NCI-H748 (cell line): ENCODE data around the gene GADD45A.
A peak's percentile ranks its signal among the peaks of the same experiment; 100 is the strongest.

Experiments
- DNase-seq: peaks from one replicate; lab custom pipeline; 2025; ENCODE audit not compliant: unreplicated experiment; lab: John Stamatoyannopoulos, UW

Gene GADD45A

DNA sequence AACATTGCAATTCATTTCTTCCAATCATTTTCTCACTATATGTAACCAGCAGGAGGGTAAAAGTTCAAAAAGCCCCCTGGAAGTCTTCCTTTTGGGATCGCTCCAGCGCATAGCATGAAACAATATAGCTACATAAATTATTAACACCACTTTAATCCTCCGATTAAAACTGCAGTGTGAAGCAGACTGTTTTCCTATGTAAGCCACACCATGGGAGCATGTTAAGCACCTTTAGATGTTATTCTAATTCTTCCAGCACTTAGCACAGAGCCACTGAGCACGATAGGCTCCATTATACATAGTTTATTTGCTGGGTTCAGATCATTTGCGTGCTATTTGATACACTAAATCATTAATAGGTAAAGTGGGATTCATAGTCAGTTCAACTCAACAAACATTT is 18.4 kb upstream of the GADD45A start:
- DNase-seq: no peak

GRCh38 chr1:67668660-67669059 is 16.3 kb upstream of the GADD45A start:
- DNase-seq: no peak

DNA sequence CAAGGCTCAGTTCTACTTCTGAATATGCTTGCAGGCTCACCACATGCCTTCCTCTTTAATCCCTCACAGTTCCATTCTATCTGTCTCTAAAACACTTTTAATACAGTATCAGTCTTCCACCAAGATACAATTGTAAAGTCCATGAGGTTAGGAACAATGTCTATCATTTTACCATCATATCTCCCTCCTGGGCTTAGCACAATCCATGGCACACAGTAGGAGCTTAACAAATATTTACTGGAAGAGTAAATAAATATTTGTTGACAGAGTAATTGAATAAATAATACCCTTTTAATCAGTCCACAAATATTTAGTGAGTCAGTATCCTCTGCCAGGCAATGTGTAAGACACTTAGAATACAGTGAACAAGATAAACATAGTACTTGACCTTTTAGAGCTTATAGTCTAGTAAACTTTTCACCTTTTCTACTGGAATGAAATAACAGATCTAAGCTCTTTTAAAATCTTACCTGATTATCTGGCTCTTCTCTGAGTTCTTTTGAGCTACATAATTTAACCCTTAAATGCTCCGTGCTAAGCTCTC is 12.7 kb upstream of the GADD45A start:
- no peak for DNase-seq

DNA sequence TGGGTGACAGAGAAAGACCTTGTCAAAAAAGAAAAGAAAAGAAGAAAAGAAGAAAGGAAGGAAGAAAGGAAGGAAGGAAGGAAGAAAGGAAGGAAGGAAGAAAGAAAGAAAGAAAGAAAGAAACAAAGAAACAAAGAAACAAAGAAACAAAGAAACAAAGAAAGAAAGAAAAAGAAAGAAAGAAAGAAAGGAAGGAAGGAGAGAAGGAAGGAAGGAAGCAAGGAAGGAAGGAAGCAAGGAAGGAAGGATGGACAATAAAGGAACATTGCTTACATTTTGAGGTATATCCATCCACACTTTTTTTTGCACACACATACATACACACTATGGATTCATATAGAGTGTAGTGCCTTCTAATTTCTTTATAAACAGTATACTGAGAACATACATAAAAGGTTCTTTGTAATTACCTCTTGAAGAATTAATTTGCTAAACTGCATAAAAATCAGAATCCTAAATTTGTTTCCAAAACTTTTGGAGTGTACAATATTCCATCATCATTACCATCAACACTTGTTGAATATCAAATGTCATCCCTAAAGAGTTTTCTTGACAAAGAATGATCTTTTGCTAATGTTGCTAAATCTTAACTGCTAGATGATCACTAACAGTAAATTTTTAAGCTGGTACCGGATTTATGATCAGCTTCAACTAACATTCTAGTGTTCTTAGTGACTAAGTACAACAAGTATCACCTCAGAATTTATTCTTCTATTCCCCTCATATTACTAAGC is 11.4 kb upstream of the GADD45A start:
- DNase-seq: no peak

GRCh38 chr1:67674260-67675011 is 10.6 kb upstream of the GADD45A start:
- peak; percentile 87 for DNase-seq

- DNase-seq: no peak
Measured at GRCh38 chr1:67675800-67676199, 9.2 kb upstream of the GADD45A start.

GRCh38 chr1:67676287-67676686 is 8.7 kb upstream of the GADD45A start:
- no peak for DNase-seq

DNA sequence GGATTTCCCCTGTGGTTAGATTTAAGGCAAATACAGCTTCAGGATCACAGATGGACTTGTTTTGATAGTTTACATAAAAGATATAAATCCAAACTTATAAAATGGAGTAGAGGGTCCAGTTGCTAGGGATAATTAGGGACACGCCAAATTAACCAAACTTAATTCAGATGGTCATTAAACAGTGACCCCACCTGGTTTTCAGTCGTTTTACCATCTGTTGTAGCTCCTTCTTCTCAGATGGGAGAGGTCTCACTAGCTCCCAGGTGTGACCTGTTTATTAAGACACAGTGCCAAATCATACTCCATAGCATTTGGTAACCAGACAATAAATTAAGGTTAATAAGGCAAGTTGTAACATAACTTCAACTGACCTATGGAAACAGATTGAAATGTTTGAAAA is 8.1 kb upstream of the GADD45A start:
- peak; percentile 54 for DNase-seq

DNA sequence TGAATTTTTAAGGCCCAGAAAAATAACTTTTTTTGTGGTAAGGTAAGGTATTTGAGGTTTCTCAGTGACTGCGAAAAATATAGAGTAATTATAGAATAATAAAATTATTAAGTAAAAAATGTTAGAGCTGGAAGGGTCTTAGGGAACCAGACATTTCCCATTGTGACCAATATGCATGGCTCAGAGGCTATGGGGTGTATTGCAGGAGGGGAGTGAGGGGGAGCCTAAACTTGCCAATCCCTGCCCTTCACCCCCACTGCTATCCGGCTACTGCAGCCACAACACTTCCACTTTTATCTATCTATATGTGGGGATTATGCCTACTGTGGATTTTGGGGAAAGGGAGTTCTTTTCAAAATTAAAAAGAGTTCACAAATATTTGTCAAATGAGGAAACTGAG is 7.6 kb upstream of the GADD45A start:
- DNase-seq: no peak

- no peak for DNase-seq
Measured at GRCh38 chr1:67677930-67678329, 7.1 kb upstream of the GADD45A start.

- no peak for DNase-seq
Measured at GRCh38 chr1:67679691-67680090, 5.3 kb upstream of the GADD45A start.

DNA sequence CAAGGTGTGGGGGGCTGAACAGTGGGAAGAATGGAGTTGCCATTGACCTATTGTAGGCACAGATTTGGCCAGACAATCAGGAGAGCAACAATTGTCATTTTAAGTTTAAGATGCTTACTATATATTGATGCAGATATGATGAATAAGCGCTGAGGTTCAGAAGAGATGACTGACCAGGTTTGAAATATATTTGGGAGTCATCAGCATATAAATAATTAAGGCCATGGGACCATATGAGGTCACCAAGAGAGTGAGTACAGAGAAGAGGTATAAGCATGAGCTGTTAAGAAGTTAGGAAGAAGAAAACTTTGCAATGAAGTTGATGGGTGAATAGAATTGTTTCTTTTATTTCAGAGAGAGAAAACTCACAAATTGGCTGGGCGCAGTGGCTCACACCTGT is 4.5 kb upstream of the GADD45A start:
- no peak for DNase-seq

DNA sequence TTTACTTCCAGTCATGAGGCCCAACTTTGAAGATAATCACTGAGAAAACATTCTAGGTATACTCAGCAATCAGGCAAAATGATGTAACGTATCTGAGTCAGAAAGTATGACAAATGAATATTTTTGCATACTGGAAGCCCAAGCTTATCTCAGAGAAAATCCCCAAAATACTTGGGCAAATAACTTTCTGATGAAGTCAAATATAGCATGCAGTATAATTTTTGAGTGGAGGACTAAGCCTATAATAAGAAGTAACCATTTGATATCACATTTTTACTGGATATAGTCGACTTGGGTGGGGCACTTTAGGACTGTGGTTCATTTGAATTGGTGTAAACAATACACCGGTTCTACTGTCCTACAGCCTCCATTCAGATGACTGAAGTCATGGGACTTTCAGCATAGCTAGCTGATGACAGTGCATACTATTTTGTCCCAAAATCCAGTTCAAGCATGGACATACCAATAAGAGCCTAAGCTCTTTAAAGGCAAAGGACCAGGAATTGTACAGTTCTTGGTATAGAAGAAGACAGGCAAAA is 2.3 kb upstream of the GADD45A start:
- no peak for DNase-seq

DNA sequence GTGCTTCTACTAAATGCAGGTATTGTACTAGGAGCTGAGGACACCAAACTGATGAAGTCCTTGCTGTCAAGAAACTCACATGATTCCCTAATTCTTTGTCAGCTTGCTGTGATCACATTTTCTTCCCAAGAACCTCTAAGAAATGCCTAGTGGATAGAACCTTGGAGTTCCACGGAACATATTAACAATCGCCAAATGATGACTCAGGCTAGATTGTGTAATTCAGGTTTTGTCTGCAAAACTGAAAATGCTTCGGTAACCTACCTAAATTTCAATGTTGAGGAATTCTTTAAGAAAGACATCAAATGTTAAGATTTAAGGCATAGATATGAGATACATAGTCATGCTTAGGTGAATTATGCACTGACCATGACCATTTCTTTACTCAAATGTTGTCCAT is 1.7 kb upstream of the GADD45A start:
- no peak for DNase-seq

GRCh38 chr1:67683766-67684525 is 1.1 kb upstream of the GADD45A start:
- DNase-seq: peak; percentile 45

DNA sequence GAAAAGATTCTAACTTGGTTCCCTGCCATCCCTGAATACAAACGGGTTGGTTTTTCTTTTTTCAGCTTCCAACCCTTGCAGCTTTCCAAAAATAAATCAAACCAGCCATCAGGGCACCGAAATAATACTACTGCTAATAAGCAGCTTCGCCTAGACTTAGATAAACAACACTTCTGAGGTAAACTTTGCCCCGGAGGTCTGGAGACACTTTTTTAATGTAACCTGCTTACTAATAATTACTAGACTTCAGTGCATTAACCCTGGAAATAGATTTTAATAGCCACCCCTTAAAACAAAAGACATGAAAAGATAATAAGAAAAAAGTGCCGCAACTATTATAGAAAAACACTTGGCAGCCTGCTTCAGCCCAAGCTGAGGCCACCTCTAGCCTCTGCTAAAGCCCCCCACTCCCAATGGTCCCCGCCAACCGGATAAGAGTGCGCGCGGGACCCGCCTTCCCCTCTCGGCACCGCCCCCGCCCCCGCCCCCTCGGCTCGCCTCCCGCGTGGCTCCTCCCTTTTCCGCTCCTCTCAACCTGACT is 405 bp upstream of the GADD45A start:
- DNase-seq: peak; percentile 54

DNA sequence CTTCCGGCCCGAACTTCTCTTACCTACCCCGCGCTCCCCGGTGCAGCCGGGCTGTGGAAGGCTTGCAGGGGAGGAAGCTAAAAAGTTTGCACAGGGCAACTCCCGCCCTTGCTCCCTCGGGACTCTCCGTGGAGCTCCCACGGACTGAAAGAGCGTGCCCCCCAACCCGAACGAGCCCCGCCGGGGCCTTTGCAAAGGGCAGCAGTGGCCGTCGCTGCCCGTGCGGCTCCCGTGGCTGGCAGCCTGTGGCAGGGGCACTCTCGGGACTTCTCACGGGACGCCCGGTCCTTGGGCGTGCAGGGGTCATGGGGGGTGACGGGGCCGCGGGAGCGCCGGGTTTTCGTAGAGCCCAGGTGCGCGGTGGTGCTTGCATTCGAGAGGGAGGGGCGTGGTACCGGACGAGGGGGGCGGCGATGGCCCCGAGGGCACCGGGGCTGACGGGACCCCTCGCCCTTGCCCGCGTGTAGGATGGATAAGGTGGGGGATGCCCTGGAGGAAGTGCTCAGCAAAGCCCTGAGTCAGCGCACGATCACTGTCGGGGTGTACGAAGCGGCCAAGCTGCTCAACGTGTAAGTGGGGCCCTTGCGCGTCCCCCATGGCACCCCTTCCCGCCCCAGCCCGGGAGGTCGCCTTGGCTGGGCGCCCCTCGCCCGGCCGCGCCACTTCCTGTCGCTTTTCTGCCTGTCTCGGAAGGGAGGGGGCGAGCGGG is 711 bp downstream of the GADD45A start:
- DNase-seq: peak; percentile 67

DNA sequence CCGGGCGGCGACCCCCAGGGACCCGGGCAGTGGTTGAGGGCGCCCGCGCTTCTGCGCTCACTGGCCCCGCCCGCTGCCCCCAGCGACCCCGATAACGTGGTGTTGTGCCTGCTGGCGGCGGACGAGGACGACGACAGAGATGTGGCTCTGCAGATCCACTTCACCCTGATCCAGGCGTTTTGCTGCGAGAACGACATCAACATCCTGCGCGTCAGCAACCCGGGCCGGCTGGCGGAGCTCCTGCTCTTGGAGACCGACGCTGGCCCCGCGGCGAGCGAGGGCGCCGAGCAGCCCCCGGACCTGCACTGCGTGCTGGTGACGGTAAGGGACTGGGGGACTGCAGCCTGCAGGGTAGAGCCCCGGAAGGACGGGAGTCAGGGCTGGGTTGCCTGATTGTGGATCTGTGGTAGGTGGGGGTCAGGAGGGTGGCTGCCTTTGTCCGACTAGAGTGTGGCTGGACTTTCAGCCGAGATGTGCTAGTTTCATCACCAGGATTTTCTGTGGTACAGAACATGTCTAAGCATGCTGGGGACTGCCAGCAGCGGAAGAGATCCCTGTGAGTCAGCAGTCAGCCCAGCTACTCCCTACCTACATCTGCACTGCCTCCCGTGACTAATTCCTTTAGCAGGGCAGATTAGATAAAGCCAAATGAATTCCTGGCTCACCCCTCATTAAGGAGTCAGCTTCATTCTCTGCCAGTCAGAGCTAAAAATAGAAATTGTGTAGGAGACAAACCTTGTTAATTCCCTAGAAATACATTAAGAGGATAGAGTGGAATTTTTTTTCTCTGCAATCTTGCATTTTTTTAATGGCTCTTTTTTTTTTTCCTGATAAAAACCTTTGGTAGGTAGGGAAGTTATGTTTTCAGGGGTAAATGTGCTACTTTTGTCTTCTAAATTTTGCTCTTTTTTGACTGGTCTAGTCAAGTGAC is 1.5 kb downstream of the GADD45A start:
- peak; percentile 89 for DNase-seq

DNA sequence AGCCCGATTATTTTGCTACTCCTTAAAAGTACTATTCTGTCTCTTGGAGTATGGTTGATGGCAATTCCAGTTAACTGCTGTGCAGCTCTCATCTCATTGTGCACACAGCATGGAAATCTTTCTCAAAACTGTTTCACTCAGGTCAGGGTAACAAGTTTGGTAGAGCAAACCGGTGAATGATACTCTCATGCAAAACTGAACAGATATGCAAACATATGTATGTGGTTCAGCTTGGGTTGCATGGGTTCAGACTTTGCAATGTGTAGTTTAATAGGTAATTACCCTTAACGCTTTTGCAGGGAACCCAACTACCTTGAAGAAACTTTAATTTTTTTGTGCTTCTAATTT is 2.2 kb downstream of the GADD45A start:
- no peak for DNase-seq
